ENCODE measurements around the gene GYS2. TPM values are rescaled to one million over a fixed set of nuclear protein-coding genes. Genes with fewer than 3 reads are reported as not detected.

Gene GYS2
- total RNA-seq, 1 donor from 2014 or later = not detected

DNA sequence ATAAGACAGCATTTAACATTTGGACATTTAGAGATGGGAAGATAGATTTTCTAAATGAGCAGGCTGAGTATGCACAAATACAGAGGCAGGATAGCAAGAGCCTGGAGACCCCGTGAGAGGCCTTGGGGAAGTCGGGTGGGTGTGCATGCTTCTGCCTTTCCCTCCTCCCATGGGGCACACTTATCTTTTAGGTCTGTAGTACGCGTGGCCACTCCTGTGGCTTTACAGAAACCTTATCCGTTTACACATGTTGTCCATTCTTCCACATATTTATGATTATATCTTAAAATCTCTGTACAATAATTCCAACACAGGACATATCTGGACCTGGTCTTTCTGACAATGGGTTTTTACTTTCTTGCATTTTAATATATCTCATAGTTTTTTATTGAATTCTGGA, 33.6 kb downstream of the GYS2 start:
- TF ChIP-seq, protein P1, sequence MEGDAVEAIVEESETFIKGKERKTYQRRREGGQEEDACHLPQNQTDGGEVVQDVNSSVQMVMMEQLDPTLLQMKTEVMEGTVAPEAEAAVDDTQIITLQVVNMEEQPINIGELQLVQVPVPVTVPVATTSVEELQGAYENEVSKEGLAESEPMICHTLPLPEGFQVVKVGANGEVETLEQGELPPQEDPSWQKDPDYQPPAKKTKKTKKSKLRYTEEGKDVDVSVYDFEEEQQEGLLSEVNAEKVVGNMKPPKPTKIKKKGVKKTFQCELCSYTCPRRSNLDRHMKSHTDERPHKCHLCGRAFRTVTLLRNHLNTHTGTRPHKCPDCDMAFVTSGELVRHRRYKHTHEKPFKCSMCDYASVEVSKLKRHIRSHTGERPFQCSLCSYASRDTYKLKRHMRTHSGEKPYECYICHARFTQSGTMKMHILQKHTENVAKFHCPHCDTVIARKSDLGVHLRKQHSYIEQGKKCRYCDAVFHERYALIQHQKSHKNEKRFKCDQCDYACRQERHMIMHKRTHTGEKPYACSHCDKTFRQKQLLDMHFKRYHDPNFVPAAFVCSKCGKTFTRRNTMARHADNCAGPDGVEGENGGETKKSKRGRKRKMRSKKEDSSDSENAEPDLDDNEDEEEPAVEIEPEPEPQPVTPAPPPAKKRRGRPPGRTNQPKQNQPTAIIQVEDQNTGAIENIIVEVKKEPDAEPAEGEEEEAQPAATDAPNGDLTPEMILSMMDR (IDR thresholded peaks at IDR 0.05) = no peak
- no peaks in the 10 kb centered on the region for H3K4me1 ChIP-seq
- H3K27me3 ChIP-seq = no peaks in the 10 kb centered on the region
- H3K4me3 ChIP-seq = no peak overlapping the region
- H3K36me3 ChIP-seq = no peaks in the 10 kb centered on the region
- no peak overlapping the region for H3K27ac ChIP-seq
- intact Hi-C loops (cut with DNase I) = no loop called here
- no peak for DNase-seq (ENCODE audit: low spot score in 2 of 2)
- no peaks in the 10 kb centered on the region for H3K9me3 ChIP-seq

DNA sequence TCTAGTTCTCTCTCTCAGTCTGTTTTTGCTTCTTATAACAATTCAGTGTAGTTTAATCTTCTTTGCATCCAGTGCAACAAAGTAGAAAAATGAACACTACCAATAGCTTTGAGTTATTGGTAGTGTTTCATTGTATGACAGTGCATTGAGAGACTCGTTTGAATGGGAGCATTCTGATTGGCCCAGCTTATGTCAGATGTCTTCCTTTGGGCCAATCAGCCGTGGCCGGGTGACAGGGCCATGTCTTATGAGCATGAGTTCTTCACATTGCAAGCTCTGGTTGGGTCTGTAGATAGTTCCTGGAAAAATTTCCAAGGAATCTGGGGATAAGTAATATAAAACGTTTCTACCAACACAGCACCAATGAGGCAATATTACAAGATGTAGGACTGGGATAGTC, 36.5 kb downstream of the GYS2 start:
- DNase-seq (ENCODE audit: low spot score in 2 of 2) = no peak
- Histone ChIP-seq H3K27me3 (no peaks in the 10 kb centered on the region), H3K4me3 (no peak overlapping the region), H3K9me3 (no peaks in the 10 kb centered on the region), H3K4me1 (no peaks in the 10 kb centered on the region), H3K36me3 (no peaks in the 10 kb centered on the region), H3K27ac (no peak overlapping the region)
- intact Hi-C loops (cut with DNase I) = no loop called here
- TF ChIP-seq, protein P1 (IDR thresholded peaks at IDR 0.05) = no peak

DNA sequence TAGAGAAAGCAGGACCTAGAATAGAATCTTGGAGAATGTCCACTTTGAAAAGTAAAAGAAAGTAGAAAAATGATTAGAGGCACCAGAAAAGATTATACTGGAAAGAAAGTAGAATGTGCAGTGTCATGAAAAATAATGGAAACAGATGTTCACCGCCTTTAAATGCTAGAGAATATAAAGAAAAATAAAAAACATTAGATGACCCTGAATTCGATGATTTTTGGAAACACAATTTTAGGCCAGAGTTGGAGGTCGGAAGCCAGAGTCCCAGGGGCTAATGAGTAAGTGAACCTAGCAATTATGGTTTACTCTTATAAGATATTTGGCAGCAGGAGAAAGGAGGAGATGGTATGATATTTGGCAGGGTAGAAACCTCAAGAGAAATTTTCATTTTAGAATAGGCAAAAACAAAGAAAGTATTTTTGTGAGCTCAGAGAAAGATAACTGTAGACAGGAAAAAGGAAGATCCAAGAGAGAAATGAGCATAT, 37.7 kb downstream of the GYS2 start:
- no peak for DNase-seq (ENCODE audit: low spot score in 2 of 2)
- H3K36me3 ChIP-seq = no peaks in the 10 kb centered on the region
- H3K9me3 ChIP-seq = no peaks in the 10 kb centered on the region
- intact Hi-C loops (cut with DNase I) = no loop called here
- H3K4me1 ChIP-seq = no peaks in the 10 kb centered on the region
- no peaks in the 10 kb centered on the region for H3K27me3 ChIP-seq
- H3K4me3 ChIP-seq = no peak overlapping the region
- TF ChIP-seq, protein P1 (IDR thresholded peaks at IDR 0.05) = no peak
- no peak overlapping the region for H3K27ac ChIP-seq

DNA sequence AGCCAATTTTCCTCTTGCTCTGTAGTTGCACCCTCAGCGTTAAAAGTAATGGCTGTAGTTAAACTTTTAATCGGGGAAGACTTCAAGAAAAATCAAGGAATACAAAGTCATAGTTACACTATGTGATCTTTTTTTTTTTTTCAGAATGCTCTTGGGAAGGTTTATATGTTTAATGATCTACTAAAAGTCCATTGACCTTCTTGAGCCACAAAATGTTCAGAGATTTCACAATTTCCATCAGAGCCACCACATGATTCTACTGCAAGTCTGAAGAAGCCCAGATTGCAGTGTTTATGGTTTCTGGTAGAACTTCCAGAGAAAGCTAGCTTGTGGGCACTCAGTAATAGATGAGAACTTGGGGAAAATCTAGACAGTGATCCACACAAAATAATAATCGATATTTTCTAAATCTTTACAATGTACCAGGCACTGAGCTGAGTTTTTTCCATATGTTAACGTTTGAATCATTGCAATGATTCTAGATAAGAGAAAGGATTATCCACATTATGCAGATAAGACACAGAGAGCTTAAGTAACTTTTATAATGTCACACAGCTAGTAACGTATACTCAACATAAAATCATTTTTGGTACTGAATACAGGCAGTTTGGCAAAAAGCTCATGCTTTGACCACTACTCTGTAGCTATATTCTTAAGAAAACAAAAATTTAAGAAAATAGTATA, 38.3 kb downstream of the GYS2 start:
- no peaks in the 10 kb centered on the region for H3K9me3 ChIP-seq
- TF ChIP-seq, protein P1 (IDR thresholded peaks at IDR 0.05) = no peak
- DNase-seq (ENCODE audit: low spot score in 2 of 2) = no peak
- no peaks in the 10 kb centered on the region for H3K4me1 ChIP-seq
- H3K27ac ChIP-seq = no peak overlapping the region
- intact Hi-C loops (cut with DNase I) = no loop called here
- no peaks in the 10 kb centered on the region for H3K27me3 ChIP-seq
- no peaks in the 10 kb centered on the region for H3K36me3 ChIP-seq
- H3K4me3 ChIP-seq = no peak overlapping the region

DNA sequence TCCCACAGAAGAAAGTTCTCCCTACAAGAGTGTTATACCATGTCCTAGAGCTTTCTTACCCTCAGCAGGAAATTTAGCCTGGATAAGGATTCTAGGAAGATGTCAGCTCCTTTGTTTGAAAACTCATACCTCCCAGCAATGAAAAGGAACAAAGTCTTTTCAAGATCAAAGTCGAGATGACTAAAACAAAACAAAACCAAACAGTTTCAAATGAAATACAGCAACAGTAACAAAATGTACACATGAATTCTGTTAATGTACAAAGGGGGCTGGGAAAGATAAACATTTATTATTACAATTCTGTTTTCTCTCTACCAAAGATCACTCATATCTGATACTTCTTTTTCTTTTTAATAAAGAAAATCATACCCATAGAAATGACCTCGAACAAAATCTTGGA, 41.8 kb downstream of the GYS2 start:
- Histone ChIP-seq H3K27me3 (no peaks in the 10 kb centered on the region), H3K4me3 (no peak overlapping the region), H3K9me3 (no peaks in the 10 kb centered on the region), H3K27ac (no peak overlapping the region), H3K36me3 (no peaks in the 10 kb centered on the region), H3K4me1 (no peaks in the 10 kb centered on the region)
- DNase-seq (ENCODE audit: low spot score in 2 of 2) = no peak
- intact Hi-C loops (cut with DNase I) = no loop called here
- TF ChIP-seq, protein P1 (IDR thresholded peaks at IDR 0.05) = no peak

Data from ascending aorta (tissue), 2 donors.